Measurements from ENCODE around the gene KLHL2.

GRCh38 chr4:165294907-165295306 lies 87.5 kb downstream of the KLHL2 start:
- TF ChIP-seq SP1 (IDR thresholded peaks at IDR 0.05) = no peak
- no peak for TF ChIP-seq FOXK2 (IDR thresholded peaks at IDR 0.05)
- no peak for TF ChIP-seq FOXM1 (IDR thresholded peaks at IDR 0.05; ENCODE audit: borderline replicate concordance)
- TF ChIP-seq SUZ12 (IDR thresholded peaks at IDR 0.05) = no peak
- no peak for TF ChIP-seq ZNF384 (IDR thresholded peaks at IDR 0.05)
- no peak for TF ChIP-seq ARNT (IDR thresholded peaks at IDR 0.05)
- TF ChIP-seq HDGF (IDR thresholded peaks at IDR 0.05; ENCODE audit: borderline replicate concordance) = no peak
- no peak for TF ChIP-seq FOXA1 (IDR thresholded peaks at IDR 0.05)
- no peak for TF ChIP-seq TARDBP (IDR thresholded peaks at IDR 0.05)
- no peak for TF ChIP-seq CTBP1 (IDR thresholded peaks at IDR 0.05; ENCODE audit: borderline replicate concordance)
- TF ChIP-seq ELF4 (IDR thresholded peaks at IDR 0.05) = no peak
- TF ChIP-seq BHLHE40 (IDR thresholded peaks at IDR 0.05; ENCODE audit: borderline replicate concordance) = no peak
- no peak for TF ChIP-seq LEF1 (IDR thresholded peaks at IDR 0.05; ENCODE audit: borderline replicate concordance)
- TF ChIP-seq, protein P1, sequence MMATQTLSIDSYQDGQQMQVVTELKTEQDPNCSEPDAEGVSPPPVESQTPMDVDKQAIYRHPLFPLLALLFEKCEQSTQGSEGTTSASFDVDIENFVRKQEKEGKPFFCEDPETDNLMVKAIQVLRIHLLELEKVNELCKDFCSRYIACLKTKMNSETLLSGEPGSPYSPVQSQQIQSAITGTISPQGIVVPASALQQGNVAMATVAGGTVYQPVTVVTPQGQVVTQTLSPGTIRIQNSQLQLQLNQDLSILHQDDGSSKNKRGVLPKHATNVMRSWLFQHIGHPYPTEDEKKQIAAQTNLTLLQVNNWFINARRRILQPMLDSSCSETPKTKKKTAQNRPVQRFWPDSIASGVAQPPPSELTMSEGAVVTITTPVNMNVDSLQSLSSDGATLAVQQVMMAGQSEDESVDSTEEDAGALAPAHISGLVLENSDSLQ (IDR thresholded peaks at IDR 0.05) = no peak

Measured in HEK293T (cell line).